Measurements from ENCODE around the gene UBE2M. TPM values are rescaled to one million over a fixed set of nuclear protein-coding genes. Genes with fewer than 3 reads are reported as not detected.
A peak's percentile ranks its signal among the peaks of the same experiment; 100 is the strongest.

Gene UBE2M
- total and polyA plus RNA-seq, 4 experiments from 2014 or later: 12.4 to 58.3 (median 39.5) TPM

- Histone ChIP-seq H3K36me3 (ENCODE audit: insufficient read depth, low read length) (peaks cover 43% of the 10 kb centered on the region), H3K27ac (ENCODE audit: low read depth, low read length) (peak overlapping the region; percentile 99), H3K4me1 (ENCODE audit: insufficient read depth, low read length) (peaks cover 54% of the 10 kb centered on the region), H3K9me3 (ENCODE audit: control insufficient read depth in 1 of 2, low read length in 2 of 2) (no peaks in the 10 kb centered on the region), H3K4me3 (ENCODE audit: low read length in 2 of 2) (peak overlapping the region; percentile 85 to 100), H3K27me3 (ENCODE audit: insufficient read depth, low read length) (no peaks in the 10 kb centered on the region)
- Mint-ChIP-seq H3K27me3 (no peaks in the 10 kb centered on the region), H3K27ac (peak overlapping the region; percentile 97 to 99 (median 99)), H3K4me3 (peak overlapping the region; percentile 96 to 98 (median 97)), H3K4me1 (peaks cover 32 to 77% (median 52%) of the 10 kb centered on the region in 4 donors), H3K9me3 (peaks cover 0 to 3% (median 0%) of the 10 kb centered on the region in 8 donors), H3K36me3 (peaks cover 31 to 68% of the 10 kb centered on the region in 2 donors)
- POLR2A ChIA-PET (ENCODE audit: partially characterized antibody): interaction anchor here (0.5 to 3.6 kb wide), 17 partner anchors 8 to 372 kb away, joined by 3 to 89 read pairs (median 7); partner anchors contain the start of genes ERVK3-1, MZF1, TRIM28 and ZBTB45
- peak in 1 of 5 donors; percentile 30 for DNase-seq
- intact Hi-C loops (cut with micrococcal nuclease): loop anchor here (1.0 kb wide), 1 partner anchor 11 kb away; the partner anchor contains the start of gene TRIM28
- CTCF ChIA-PET (ENCODE audit: partially characterized antibody): interaction anchor here (0.9 to 3.8 kb wide), 5 partner anchors 12 to 42 kb away, joined by 3 to 28 read pairs (median 6); partner anchors contain the start of gene ZBTB45
Measured at GRCh38 chr19:58555369-58555885, 3.0 kb downstream of the UBE2M start.

GRCh38 chr19:58554494-58555368 is 3.7 kb downstream of the UBE2M start, which contains the start of gene CHMP2A:
CHMP2A (minus strand) TSS chr19:58555105; CDS start chr19:58554212, 893 bp downstream.
- Histone ChIP-seq H3K9me3 (ENCODE audit: control insufficient read depth in 1 of 2, low read length in 2 of 2) (no peaks in the 10 kb centered on the region), H3K4me1 (ENCODE audit: insufficient read depth, low read length) (peaks cover 47% of the 10 kb centered on the region), H3K36me3 (ENCODE audit: insufficient read depth, low read length) (peaks cover 49% of the 10 kb centered on the region), H3K4me3 (ENCODE audit: low read length in 2 of 2) (peak within 1 kb of the TSS; percentile 85 to 100), H3K27ac (ENCODE audit: low read depth, low read length) (peak within 1 kb of the TSS; percentile 99), H3K27me3 (ENCODE audit: insufficient read depth, low read length) (no peaks in the 10 kb centered on the region)
- ChIA-PET POLR2A (ENCODE audit: partially characterized antibody) (interaction anchor here (0.8 to 3.6 kb wide), 17 partner anchors 9 to 371 kb away, joined by 3 to 89 read pairs (median 7); partner anchors contain the start of genes ERVK3-1, MZF1, TRIM28 and ZBTB45), CTCF (ENCODE audit: partially characterized antibody) (interaction anchor here (0.9 to 3.8 kb wide), 5 partner anchors 13 to 41 kb away, joined by 3 to 28 read pairs (median 6); partner anchors contain the start of gene ZBTB45)
- DNase-seq: peak; percentile 94 to 97 (median 95)
- intact Hi-C loops (cut with micrococcal nuclease): loop anchor here (1.0 kb wide), 1 partner anchor 10 kb away; the partner anchor contains the start of gene TRIM28
- Mint-ChIP-seq H3K36me3 (peaks cover 35 to 72% of the 10 kb centered on the region in 2 donors), H3K4me3 (peak within 1 kb of the TSS; percentile 96 to 98 (median 97)), H3K27ac (peak within 1 kb of the TSS; percentile 97 to 99 (median 99)), H3K9me3 (peaks cover 0 to 5% (median 0%) of the 10 kb centered on the region in 8 donors), H3K4me1 (peaks cover 32 to 70% (median 48%) of the 10 kb centered on the region in 4 donors), H3K27me3 (no peaks in the 10 kb centered on the region)

GRCh38 chr19:58553799-58554493 is 4.5 kb downstream of the UBE2M start:
- Mint-ChIP-seq H3K4me3 (peak overlapping the region; percentile 96 to 98 (median 97)), H3K27ac (peak overlapping the region; percentile 97 to 99 (median 99)), H3K27me3 (no peaks in the 10 kb centered on the region), H3K36me3 (peaks cover 35 to 77% of the 10 kb centered on the region in 2 donors), H3K9me3 (peaks cover 0 to 5% (median 0%) of the 10 kb centered on the region in 8 donors), H3K4me1 (peaks cover 30 to 63% (median 44%) of the 10 kb centered on the region in 4 donors)
- Histone ChIP-seq H3K36me3 (ENCODE audit: insufficient read depth, low read length) (peaks cover 57% of the 10 kb centered on the region), H3K4me1 (ENCODE audit: insufficient read depth, low read length) (peaks cover 43% of the 10 kb centered on the region), H3K27ac (ENCODE audit: low read depth, low read length) (peak overlapping the region; percentile 99), H3K4me3 (ENCODE audit: low read length in 2 of 2) (peak overlapping the region; percentile 85 to 100), H3K9me3 (ENCODE audit: control insufficient read depth in 1 of 2, low read length in 2 of 2) (no peaks in the 10 kb centered on the region), H3K27me3 (ENCODE audit: insufficient read depth, low read length) (no peaks in the 10 kb centered on the region)
- peak in 1 of 5 donors; percentile 51 for DNase-seq
- ChIA-PET CTCF (ENCODE audit: partially characterized antibody) (interaction anchor here (1.2 to 3.8 kb wide), 3 partner anchors 27 to 40 kb away, joined by 5 to 28 read pairs (median 10); partner anchors contain the start of gene ZBTB45), POLR2A (ENCODE audit: partially characterized antibody) (interaction anchor here (0.8 to 3.6 kb wide), 10 partner anchors 9 to 371 kb away, joined by 4 to 89 read pairs (median 15); partner anchors contain the start of genes MZF1, TRIM28, ZBTB45 and ZNF274)
- intact Hi-C loops (cut with micrococcal nuclease): no loop called here

GRCh38 chr19:58552655-58553054 is 5.8 kb downstream of the UBE2M start:
- Mint-ChIP-seq H3K4me3 (peak overlapping the region in 5 of 8 donors; percentile 6 to 61 (median 17)), H3K9me3 (peaks cover 0 to 5% (median 0%) of the 10 kb centered on the region in 8 donors), H3K27ac (peak overlapping the region; percentile 23 to 99 (median 77)), H3K27me3 (no peaks in the 10 kb centered on the region), H3K36me3 (peaks cover 42 to 79% of the 10 kb centered on the region in 2 donors), H3K4me1 (peaks cover 27 to 57% (median 40%) of the 10 kb centered on the region in 4 donors)
- ChIA-PET POLR2A (ENCODE audit: partially characterized antibody) (interaction anchor here (1.0 to 3.6 kb wide), 5 partner anchors 7 to 32 kb away, joined by 4 to 89 read pairs (median 25); partner anchors contain the start of genes TRIM28 and ZBTB45), CTCF (ENCODE audit: partially characterized antibody) (interaction anchor here (3.8 kb wide), 1 partner anchor 33 kb away, joined by 28 read pairs; the partner anchor contains the start of gene ZBTB45)
- peaks cover 41% of the 10 kb centered on the region for H3K4me1 ChIP-seq (ENCODE audit: insufficient read depth, low read length)
- H3K27ac ChIP-seq (ENCODE audit: low read depth, low read length): no peak overlapping the region
- no peaks in the 10 kb centered on the region for H3K27me3 ChIP-seq (ENCODE audit: insufficient read depth, low read length)
- H3K9me3 ChIP-seq (ENCODE audit: control insufficient read depth in 1 of 2, low read length in 2 of 2): no peaks in the 10 kb centered on the region
- intact Hi-C loops (cut with micrococcal nuclease): no loop called here
- H3K4me3 ChIP-seq (ENCODE audit: low read length in 2 of 2): no peak overlapping the region
- peaks cover 70% of the 10 kb centered on the region for H3K36me3 ChIP-seq (ENCODE audit: insufficient read depth, low read length)
- DNase-seq: no peak

- no peaks in the 10 kb centered on the region for H3K27me3 Mint-ChIP-seq
- no peak overlapping the region for H3K27ac ChIP-seq (ENCODE audit: low read depth, low read length)
- intact Hi-C loops (cut with micrococcal nuclease): no loop called here
- peak in 1 of 5 donors; percentile 0 for DNase-seq
- H3K27me3 ChIP-seq (ENCODE audit: insufficient read depth, low read length): no peaks in the 10 kb centered on the region
- H3K4me3 Mint-ChIP-seq: peak overlapping the region in 2 of 8 donors; percentile 6 to 7
- H3K4me3 ChIP-seq (ENCODE audit: low read length in 2 of 2): no peak overlapping the region
- peak overlapping the region in 5 of 7 donors; percentile 52 to 89 (median 75) for H3K27ac Mint-ChIP-seq
- ChIA-PET POLR2A (ENCODE audit: partially characterized antibody) (interaction anchor here (0.7 to 2.5 kb wide), 4 partner anchors 10 to 165 kb away, joined by 3 to 7 read pairs (median 4); partner anchors contain the start of gene RPS5), CTCF (ENCODE audit: partially characterized antibody) (interaction anchor here (1.1 to 3.8 kb wide), 2 partner anchors 32 kb away, joined by 4 to 28 read pairs; partner anchors contain the start of gene ZBTB45)
- no peaks in the 10 kb centered on the region for H3K9me3 ChIP-seq (ENCODE audit: control insufficient read depth in 1 of 2, low read length in 2 of 2)
- H3K36me3 ChIP-seq (ENCODE audit: insufficient read depth, low read length): peaks cover 77% of the 10 kb centered on the region
- H3K4me1 ChIP-seq (ENCODE audit: insufficient read depth, low read length): peaks cover 41% of the 10 kb centered on the region
- peaks cover 0 to 5% (median 0%) of the 10 kb centered on the region in 8 donors for H3K9me3 Mint-ChIP-seq
- peaks cover 48 to 84% of the 10 kb centered on the region in 2 donors for H3K36me3 Mint-ChIP-seq
- peaks cover 23 to 54% (median 34%) of the 10 kb centered on the region in 4 donors for H3K4me1 Mint-ChIP-seq
Measured at GRCh38 chr19:58551577-58552471, 6.6 kb downstream of the UBE2M start.

Measured in CD4-positive, alpha-beta memory T cell (primary cell).